Spleen (tissue), 7 donors: ENCODE measurements around the gene UGT1A10.

ENCODE experiments used
- POLR2AphosphoS5 ChIP-seq, 3 donors: sonication (generic); formaldehyde crosslinking; IDR thresholded peaks; one replicate each; pipeline ENCODE4 v1.5.1; 2017; ENCODE audit warnings: antibody characterized with exemption in 3 of 3
- TF ChIP-seq, protein P1 (sequence below), 11 experiments: fragments of 200-600 bp in 7 of 11; fragments of 450-650 bp in 4 of 11; sonication (generic) in 4 of 11; IDR thresholded peaks in 8 of 11; conservative IDR thresholded peaks in 3 of 11; 1 replicate in 7 of 11; 2 replicates in 4 of 11; pipeline versions ENCODE4 v1.4.0 to v1.8.0; 2016 to 2021; ENCODE audit warnings: antibody characterized with exemption in 11 of 11, inconsistent platforms in 4 of 11, mild to moderate bottlenecking in 1 of 11
- donor health status: DM: no; HTN: no; CAD: no; lungs with moderate emphysema.
- donor health status: DM: no; HTN: no; CAD: no.
- donor health status: DM: no; HTN: no; CAD: no.

DNA sequence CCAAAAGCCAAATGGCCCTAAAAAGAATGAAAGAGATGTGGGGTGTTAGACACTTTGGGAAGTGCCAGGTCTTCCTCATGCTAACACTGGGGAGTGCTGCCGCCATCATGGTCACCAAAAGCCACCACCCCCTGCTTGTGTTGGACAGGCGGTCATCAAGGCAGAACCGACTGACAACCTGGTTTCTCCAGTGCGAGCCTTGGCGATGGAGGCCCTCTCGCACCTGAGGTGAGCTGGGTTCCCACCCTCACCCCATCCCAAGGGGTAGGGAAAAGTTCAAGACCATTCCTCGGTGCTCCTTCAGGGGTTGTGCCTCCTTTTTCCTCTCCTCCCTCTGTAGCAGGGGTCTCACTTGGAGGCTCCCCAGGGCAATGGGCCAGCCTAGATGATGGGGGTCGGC is 175.5 kb downstream of the UGT1A10 start:
- TF ChIP-seq, protein P1, sequence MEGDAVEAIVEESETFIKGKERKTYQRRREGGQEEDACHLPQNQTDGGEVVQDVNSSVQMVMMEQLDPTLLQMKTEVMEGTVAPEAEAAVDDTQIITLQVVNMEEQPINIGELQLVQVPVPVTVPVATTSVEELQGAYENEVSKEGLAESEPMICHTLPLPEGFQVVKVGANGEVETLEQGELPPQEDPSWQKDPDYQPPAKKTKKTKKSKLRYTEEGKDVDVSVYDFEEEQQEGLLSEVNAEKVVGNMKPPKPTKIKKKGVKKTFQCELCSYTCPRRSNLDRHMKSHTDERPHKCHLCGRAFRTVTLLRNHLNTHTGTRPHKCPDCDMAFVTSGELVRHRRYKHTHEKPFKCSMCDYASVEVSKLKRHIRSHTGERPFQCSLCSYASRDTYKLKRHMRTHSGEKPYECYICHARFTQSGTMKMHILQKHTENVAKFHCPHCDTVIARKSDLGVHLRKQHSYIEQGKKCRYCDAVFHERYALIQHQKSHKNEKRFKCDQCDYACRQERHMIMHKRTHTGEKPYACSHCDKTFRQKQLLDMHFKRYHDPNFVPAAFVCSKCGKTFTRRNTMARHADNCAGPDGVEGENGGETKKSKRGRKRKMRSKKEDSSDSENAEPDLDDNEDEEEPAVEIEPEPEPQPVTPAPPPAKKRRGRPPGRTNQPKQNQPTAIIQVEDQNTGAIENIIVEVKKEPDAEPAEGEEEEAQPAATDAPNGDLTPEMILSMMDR (IDR thresholded peaks at IDR 0.05 in 8 of 11, conservative IDR thresholded peaks at IDR 0.05 in 3 of 11) = no peak
- TF ChIP-seq POLR2AphosphoS5 (IDR thresholded peaks at IDR 0.05) = no peak
